Measurements from ENCODE around the gene THYN1. TPM values are rescaled to one million over a fixed set of nuclear protein-coding genes. Genes with fewer than 3 reads are reported as not detected.
A peak's percentile ranks its signal among the peaks of the same experiment; 100 is the strongest.

Gene THYN1
- 10 to 100 TPM; 26.9 to 76.5 (median 59.6) TPM for total RNA-seq

DNA sequence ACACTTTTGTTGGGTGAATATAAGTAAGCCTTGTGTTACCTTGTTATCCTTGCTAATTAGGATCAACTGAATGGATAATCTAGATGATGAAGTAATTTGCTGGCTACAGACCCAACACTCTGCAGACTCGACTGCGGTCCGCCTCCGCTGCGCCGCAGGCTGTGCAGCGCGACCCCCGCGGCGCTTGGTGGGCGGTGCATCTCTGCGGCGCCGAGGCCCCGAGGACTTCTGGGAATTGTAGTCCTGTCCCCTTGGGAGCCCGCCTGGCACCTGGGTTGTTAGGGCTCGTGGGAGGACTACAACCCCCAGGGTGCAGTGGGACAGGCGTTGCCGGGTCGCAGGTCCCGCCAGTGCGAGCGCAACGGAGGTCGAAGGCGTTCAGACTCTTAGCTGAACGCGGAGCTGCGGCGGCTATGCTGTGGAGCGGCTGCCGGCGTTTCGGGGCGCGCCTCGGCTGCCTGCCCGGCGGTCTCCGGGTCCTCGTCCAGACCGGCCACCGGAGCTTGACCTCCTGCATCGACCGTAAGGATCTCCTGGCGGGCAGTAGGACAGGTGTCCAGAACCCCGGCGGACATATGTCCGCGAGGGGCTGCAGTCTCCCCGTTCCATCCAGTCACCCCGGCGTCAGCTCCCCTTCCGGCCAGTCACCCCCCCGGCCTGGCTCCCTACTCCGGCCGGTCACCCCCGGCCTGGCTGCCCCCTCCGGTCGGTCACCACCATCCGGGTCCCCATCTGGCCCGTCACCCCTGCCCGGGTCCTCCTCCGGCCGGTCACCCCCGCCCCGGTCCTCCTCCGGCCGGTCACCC is at the start of gene THYN1, which contains the start of gene ACAD8:
TSS of gene THYN1 (minus strand) at position 165 of the 806 bp plus-strand sequence. CDS start 470 bp downstream, outside the sequence.
TSS of gene ACAD8 (plus strand) at position 381 of the 806 bp plus-strand sequence. CDS start at position 414, 33 bp downstream.
- TF ChIP-seq, protein P1, sequence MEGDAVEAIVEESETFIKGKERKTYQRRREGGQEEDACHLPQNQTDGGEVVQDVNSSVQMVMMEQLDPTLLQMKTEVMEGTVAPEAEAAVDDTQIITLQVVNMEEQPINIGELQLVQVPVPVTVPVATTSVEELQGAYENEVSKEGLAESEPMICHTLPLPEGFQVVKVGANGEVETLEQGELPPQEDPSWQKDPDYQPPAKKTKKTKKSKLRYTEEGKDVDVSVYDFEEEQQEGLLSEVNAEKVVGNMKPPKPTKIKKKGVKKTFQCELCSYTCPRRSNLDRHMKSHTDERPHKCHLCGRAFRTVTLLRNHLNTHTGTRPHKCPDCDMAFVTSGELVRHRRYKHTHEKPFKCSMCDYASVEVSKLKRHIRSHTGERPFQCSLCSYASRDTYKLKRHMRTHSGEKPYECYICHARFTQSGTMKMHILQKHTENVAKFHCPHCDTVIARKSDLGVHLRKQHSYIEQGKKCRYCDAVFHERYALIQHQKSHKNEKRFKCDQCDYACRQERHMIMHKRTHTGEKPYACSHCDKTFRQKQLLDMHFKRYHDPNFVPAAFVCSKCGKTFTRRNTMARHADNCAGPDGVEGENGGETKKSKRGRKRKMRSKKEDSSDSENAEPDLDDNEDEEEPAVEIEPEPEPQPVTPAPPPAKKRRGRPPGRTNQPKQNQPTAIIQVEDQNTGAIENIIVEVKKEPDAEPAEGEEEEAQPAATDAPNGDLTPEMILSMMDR (IDR thresholded peaks at IDR 0.05): no peak
- ATAC-seq (ENCODE audit: low FRiP score) (peak; percentile 100), DNase-seq (ENCODE audit: low spot score) (peak; percentile 86)

DNA sequence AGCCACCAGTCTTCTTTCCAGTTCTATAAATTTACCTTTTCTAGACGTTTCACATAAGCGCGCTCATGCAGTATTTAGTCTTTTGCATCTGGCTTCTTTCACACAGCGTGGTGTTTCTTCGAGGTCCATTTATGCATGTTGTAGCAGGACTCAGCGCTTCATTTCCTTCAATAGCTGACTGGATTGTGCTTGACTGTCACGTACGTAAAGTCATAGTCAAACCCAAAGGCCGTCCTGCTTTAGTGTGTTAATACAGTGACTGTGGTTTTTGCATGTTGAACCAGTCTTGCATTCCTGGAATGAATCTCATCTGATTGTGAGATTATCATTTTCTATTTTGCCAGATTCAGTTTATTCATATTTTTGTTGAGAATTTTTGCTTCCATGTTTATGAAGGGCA is 41.5 kb upstream of the THYN1 start:
- TF ChIP-seq, protein P1 (IDR thresholded peaks at IDR 0.05): no peak
- ATAC-seq (ENCODE audit: low FRiP score) (no peak), DNase-seq (ENCODE audit: low spot score) (no peak)

DNA sequence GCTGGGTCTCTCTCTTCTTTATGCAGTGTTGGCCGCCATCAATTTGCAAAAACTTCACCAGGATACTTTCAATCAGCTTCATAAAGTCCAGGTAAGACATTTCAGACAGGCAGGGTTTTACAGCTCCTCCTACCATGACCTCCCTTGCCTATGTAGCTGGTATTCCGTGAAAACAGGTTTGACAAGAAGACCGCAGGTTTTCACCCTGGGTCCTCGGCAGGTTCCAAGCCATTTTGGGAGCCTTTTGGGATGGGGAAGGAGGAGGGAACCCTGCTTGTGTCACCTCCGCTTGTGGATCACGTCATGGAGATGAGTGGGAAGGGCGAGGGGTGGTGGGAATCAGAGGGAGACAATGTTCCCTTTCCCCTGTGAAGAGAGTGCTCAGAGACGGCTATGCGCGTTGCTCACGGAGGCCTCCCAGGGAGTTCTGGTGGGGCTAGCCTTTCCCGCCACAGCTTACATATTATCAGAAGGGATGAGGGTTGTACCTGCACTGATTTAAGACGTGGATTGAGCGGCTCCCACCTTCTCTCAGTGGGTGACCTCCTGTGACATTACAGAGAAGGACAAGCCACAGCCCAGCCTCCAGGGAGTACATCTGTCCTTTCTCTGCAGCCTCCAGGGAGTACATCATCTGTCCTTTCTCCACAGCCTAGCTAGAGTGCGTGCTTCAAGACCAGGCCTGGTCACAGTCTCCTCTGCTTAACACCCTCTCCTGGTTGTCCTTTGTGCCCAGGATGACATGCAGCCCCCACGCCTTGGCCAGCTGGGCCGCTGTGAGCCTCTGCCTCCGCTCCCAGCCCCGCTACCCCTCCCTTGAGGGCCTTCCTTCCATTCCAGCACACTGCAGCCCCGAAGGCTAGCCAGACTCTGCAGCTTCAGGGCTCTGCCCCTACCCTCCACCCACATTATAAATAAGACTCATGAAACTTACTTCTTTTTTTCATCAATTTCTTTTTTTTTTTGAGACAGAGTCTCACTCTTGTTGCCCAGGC is 40.3 kb upstream of the THYN1 start:
- ATAC-seq (ENCODE audit: low FRiP score) (no peak), DNase-seq (ENCODE audit: low spot score) (no peak)
- TF ChIP-seq, protein P1 (IDR thresholded peaks at IDR 0.05): no peak

DNA sequence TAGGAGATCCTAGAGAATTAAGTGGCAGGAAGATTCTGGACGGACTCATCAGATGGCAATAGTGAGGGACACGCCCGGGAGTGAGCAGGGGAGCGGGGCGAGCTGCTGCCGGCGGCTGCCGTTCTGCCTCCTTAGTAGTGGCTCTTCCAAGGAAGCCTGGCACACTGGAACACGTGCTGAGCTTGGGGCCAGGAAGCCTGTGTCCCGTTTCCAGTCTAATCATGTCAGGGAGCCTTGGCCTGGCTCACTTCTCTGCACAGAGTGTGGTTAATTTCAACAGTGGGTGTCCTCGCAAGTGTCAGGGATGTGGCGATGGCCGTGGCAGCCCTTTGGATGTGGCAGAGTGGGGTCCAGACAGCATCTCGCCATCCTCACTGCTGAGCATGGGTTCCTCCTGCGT is 39.5 kb upstream of the THYN1 start:
- DNase-seq (ENCODE audit: low spot score): no peak
- TF ChIP-seq, protein P1 (IDR thresholded peaks at IDR 0.05): no peak
- no peak for ATAC-seq (ENCODE audit: low FRiP score)

DNA sequence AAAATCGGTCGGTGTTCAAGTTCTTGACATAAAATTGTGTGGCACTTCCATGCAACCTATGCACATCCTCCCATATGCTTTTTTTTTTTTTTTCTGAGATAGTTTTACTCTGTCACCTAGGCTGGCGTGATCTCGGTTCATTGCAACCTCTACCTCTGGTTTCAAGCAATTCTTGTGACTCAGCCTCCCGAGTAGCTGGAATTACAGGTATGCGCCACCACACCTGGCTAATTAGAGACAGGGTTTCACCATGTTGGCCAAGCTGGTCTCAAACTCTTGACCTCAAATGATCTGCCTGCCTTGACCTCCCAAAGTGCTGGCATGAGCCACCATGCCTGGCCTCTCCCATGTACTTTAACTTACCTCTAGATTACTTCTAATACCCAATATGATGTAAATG is 38.0 kb upstream of the THYN1 start:
- TF ChIP-seq, protein P1 (IDR thresholded peaks at IDR 0.05): no peak
- no peak for ATAC-seq (ENCODE audit: low FRiP score)
- DNase-seq (ENCODE audit: low spot score): no peak

DNA sequence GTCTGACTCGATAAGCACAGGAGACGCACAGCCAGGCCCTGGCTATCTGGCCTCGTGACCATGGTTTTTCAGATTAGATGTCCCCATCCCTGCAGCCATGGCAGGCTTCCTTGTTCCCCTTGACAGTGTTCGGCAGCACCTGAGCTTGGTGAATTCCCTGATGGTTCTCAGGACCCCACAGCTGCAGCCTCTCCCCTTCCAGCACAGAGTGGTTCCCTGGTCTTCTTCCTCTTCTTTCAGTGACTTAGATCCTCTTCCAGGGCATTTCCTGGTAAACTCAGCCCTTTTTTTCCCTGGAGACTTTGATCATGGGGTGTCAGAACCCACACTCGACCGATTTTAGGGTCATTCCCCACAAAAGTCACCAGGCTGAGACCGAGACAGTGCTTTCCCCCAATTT is 37.5 kb upstream of the THYN1 start:
- TF ChIP-seq, protein P1 (IDR thresholded peaks at IDR 0.05): no peak
- ATAC-seq (ENCODE audit: low FRiP score) (no peak), DNase-seq (ENCODE audit: low spot score) (no peak)

All from omental fat pad (tissue), 4 donors.